Skin of body (tissue), 2 donors: Measurements from ENCODE around the gene SLC38A10. TPM values are rescaled to one million over a fixed set of nuclear protein-coding genes. Genes with fewer than 3 reads are reported as not detected.
A peak's percentile ranks its signal among the peaks of the same experiment; 100 is the strongest.

Source experiments
- DNase-seq: peaks from one replicate; lab custom pipeline; 2025; lab: John Stamatoyannopoulos, UW
- total RNA-seq: library from RNA; depleted of rRNA; stranded (reverse); fragments of >200 nt; gene quantifications from one replicate; pipeline ENCODE4 v1.2.3, GENCODE V29; 2014

Gene SLC38A10
- total RNA-seq, 1 donor from 2014 or later: 29.2 TPM

DNA sequence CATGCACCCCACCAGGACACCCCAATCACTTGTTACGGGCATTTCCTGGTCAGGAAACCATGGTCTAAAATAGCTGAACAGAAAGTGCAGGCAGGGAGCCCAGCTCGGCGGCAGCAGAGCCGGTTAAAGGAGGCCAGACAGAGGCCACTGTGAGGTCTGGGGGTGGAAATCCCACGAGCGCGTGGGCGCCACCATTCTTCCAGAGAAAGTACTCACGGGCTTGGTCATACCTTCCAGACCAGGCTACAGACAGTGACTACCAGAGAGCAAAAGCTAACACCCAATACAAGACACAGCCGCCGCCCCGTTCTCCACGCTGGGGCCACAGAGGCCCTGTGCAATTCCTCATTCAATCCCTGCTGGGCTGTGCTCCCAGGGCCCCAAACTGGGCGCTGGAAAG lies 84.2 kb downstream of the SLC38A10 start:
- DNase-seq: no peak

DNA sequence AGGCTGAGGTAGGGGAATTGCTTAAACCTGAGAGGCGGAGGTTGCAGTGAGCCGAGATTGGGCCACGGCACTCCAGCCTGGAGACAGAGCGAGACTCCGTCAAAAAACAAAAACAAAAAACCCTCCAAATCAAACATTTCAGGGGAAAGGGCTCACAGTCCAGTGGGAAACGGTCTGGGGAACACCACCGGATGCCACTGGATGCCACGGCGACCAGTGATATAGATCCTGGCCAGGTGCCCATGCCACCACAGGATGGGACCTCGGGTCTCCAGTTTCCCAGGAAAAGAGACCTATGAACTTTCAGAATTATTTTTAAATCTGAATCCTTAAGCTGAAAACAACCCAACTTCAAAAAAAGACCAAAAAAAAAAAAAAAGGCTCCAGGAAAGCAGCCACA lies 84.6 kb downstream of the SLC38A10 start:
- DNase-seq: no peak

DNA sequence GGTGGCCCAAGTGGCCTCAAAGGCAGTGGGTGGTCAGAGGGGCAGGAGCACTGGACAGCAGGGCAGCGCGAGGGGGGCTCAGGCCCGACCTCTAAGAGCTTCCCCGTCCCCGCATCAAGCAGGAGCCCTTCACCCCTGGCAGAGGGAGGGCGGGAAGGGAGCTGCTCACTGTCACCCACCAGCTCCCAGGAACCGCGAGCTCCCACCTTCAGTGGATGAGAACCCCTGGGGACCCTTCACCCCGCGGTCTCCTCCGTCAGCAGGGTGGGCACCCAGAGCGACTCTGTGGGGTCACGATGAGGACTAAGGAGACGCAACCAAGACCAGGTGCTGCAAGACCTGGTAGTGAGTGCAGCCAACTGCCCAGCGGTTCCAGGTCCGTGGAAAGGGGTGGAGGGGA lies 86.0 kb downstream of the SLC38A10 start:
- no peak for DNase-seq

DNA sequence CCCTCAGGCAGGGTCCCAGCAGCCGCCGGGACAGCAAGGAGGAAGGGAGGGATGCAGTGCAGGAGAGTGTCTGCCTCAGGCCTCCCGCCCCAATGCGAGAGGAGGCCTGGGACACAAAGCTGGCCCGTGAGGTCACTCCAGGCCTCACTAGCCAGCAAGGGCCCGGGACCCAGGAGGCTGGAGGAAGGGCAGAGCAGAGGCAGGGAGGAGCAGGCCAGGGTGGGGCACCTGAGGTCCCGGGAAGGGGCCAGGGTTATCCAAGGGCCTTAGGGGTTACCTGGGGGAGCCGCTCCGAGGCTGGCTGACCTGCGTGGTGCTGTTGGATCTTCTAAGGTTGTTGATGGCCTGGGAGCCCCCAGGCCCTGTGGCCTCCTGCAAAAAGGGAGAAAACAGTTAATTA lies 86.5 kb downstream of the SLC38A10 start:
- no peak for DNase-seq

DNA sequence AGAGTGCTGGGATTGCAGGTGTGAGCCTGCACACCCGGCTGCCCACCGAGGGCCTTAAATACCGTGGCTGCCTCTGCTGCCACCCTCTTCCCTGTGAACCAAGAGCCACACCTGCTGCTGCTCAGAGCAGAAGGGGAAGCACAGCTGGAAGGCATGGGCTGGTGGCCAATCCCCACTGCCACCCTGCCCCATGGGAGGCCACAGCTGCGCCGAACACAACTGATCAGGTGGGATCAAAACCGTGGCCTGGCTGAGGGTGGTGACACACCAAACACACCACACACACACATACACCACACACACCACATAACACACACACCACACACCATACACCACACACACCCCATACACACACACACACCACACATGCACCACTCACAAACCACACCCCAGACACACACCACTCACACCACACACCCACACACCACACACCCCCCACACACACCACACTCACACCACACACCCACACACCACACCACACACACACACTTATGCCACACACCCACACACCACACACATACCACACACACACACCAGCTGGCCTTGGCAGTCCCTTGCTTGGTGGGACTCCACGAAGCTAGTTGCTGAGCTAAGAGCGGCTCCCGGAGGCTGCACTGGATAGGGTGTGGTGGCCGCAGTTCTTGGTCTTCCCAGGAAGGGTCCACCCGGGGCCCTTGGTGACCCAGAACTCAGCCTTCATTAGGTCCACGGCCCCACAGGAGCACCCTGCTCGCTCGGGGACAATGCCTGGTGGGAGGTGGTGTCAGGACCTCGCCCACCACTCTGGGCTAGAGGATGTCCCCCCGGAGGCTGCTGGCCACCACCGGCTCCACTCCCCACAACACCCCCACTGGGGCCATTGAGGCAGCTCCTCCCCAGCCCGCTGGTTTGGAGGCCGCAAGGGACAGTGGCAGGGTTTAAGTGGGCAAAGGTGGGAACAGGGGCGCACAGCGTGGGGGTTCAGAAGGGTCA lies 87.2 kb downstream of the SLC38A10 start:
- no peak for DNase-seq

DNA sequence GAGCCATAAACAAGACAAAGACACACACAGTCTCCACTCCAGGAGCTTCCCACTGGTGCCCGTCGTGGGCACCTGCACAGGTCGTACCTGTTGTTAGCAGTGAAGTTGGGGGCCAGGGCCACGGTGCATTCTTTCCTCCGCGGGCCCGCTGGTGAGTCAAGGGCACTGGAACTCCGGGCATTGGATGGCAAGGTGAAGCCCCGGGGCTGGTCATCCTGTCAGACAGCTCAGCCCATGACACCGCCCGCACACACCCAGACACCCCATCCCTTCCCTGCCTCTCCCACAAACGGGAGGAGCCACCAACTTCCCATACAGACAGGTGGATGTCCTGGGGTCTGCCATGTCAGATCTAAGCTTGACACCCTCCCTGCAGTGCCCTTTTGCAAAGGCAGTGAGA lies 88.5 kb downstream of the SLC38A10 start:
- no peak for DNase-seq

DNA sequence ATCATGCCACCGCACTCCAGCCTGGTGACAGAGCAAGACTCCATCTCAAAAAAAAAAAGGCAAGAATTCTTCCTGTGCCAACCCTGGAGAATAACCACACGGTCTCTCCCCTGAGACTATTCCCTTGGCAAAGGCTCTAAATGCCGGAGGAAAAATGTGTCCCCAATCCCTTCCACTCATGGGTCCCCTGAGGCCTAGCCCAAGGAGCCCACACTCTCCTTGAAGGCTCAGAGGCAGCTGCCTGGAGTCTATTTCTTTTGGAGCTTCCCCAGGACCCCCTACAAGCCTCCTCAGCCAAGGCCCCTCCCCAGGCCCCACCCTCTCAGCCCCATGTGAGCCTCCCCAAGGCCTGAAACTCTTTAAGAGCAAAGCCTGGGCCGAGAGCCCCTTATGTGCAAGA lies 88.9 kb downstream of the SLC38A10 start:
- no peak for DNase-seq

DNA sequence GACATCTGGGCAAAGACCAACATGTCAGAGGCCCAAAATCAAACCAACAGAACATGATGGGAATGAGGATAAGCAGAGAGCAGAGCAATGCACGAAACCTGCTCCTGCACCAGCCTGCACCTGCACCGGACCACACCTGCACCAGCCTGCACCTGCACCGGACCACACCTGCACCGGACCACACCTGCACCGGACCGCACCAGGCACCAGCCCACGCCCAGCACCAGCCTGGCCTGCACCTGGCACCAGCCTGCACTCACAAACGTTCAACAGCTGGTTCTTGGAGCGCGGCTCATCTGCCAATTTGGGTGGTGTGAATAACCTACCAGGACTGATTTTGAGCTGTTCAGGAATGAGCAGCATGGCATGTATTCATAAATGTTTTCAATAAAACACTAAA lies 90.5 kb downstream of the SLC38A10 start:
- no peak for DNase-seq

DNA sequence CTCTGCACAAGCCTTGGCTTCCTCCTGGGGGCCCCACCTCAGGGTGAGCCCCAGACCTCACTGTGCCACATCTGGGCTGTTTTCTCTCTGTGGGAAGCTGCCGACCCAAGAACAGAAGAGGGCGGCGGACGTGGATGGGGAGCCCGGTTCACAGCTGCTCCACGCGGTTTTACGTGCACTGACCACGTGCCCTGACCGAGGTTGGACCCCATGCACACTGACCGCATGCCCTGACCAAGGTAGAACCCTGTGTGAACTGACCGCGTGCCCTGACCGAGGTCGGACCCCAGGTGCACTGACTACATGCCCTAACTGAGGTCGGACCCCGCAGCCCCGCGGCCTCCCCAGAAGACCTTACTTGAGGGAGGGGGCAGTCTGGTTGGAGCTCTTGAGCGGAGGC lies 92.0 kb downstream of the SLC38A10 start:
- DNase-seq: no peak

DNA sequence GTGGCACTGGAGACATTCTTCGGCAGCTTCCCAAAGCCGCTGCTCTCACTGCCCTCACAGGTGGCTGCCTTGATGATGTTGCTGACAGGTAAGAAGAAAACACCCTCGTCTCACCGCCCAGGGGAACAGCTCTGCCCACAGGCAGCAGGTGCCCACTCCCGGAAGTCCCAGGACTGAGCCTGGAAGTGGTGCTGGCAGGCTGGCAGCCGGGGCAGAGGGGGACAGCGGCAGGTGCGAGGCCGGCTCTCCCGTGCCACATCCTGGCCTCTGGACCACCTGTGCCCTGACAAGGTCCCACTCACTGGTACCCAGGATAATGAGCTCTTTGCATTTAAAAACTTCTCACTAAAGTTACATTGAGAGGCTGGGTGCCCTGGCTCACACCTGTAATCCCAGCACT lies 92.8 kb downstream of the SLC38A10 start:
- no peak for DNase-seq

DNA sequence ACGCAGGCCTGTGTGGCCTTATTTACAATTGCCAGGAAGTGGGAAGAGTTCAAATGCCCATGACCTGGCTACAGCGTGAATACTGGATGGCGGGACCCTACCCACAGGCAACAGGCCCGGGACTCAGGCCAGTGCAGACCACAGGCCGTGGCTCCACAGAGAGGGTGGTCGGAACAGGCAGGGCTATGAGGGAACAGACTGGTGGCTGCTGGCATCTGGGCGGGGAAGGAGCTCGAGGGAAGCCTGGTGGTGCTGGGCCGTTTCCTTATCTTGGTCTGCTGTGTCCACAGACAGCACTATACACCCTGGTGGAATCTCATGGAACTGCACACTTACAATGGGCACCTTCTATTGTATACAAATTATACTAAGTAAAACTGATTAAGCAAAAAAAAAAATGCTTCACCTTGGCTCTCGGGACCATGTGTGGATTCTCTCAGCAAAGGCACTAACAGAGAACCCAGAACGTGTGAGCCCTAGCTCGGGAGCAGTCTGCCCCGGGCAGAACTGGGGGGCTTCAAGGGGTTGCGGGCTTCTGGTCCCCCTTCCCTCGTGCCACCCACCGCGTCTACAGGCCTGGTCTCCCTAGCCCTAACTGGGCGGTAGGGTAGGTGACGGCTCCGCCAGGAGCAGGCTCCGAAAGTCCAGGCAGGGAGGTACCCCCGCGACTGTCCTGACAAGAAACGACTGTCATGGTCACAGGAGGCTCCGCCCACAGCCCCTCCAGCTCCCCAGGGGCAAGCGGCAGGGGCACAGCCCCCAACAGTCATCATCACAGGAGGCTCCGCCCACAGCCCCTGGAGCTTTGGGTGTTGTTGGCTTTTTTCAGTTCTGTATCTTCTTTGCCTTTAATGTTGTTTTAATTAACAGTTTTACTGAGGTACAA lies 94.2 kb downstream of the SLC38A10 start:
- peak; percentile 13 for DNase-seq

DNA sequence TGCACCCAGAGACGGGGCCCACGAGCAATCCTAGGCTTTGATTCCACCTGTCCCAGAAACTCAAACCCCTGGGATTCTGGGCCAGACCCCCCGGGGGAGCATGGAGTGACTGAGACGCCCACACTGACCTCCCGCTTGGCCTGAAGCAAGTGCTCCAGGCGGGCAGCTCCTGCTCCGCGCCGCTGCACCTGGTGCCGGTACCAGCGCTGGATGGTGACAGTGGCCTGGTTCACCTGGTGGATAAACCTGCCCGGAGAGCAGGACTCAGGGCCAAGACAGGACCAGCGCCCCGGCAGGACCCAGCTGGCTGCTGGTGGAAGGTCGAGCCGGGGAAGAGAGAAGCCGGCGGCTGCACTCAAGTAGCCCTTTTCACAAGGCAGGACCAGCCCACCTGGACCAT lies 94.9 kb downstream of the SLC38A10 start:
- DNase-seq: no peak

DNA sequence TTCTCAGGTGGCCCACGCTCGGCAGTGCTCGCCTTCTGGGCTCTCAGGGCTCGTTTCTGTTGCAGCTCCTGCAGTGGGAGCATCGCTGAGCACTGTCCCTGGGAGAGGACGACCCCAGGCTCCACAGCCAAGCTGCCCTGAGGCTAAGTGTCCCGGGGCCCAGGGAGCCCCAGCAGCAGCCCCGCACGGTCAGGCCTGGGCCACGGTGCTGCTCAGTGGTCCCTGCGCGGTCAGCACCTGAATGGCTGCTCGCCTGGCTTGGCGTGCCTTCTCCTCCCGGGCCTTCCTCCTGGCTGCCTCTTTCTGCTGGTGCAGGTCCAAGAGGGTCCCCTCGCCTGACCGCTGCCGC lies 95.7 kb downstream of the SLC38A10 start:
- DNase-seq: no peak

DNA sequence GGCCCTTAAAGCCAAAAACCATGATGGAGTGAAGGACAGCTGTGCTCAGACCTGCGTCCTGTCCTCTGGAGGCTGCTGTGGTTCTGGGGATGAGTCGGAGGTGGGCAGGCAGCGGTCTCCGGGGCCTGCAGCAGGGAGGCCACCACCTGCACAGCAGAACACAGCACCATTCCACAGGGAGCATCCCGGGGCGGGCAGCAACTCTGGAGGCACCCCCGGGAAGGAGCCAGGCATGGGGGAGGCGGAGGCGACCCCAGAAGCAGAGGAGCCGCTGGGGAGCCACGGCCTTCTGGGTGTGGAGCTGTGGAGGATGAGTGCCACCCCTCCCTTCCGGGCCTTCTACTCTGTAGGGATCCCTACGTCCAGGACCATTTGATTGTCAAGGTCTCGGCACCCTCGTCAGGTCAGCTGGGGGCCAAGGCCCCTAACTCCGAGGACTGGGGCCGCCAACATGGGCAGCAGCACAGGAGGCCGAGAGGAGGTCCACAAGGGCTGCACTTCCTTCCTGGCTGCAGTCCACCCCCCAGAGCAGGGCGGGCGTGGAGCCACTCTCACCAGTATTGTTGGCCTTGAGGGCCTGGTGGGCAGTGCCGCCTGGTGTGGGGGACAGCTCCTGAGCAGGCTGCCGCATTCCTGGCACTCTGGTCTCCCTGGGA lies 96.2 kb downstream of the SLC38A10 start:
- DNase-seq: no peak

DNA sequence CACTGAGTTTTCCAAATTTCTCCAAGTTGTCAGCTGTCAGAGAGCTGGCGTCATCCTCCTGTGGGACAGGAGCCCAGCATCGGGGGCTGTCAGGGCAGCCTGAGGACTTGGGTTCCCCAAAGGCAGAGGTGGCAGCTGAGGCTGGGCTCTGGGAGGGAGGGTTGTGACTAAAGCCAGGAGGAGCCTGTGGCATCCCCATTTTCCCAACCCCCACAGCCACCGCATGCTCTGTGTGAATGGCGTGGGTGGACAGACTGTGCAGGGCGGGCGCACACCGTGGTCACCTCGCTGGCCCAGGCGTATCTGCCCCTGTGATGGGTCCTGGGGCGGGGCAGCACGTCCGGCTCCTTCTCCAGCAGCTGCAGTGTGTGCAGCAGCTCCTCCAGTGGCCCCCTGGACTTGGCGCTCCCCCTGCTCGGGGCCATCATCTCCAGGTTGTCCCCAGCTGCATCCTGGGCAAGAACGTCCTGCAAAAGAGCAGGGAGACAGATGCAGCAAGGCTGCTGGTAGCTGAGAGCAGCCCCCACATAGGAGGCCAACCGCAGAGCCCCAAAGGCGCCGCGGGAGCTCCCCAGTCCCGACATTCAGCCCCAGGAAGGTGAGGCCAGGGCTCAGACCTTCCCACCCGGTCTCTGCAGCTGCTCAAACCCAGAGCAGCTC lies 97.1 kb downstream of the SLC38A10 start:
- no peak for DNase-seq

DNA sequence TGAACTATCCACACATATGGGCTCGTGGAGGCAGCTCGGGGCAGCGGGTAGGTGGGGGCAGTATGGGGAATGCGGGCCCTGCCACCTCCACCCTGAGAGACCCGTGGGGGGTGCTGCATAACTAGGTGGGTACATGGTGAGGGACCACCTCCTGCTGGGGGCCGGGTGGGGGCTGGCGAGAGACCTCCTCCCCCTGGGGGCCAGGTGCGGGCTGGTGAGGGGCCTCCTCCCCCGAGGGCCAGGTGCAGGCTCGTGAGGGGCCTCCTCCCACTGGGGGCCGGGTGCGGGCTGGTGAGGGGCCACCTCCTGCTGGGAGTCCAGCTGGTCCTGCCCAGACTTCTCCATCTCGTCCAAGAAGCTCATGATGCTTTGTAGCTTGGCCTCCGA lies 97.7 kb downstream of the SLC38A10 start:
- DNase-seq: no peak

DNA sequence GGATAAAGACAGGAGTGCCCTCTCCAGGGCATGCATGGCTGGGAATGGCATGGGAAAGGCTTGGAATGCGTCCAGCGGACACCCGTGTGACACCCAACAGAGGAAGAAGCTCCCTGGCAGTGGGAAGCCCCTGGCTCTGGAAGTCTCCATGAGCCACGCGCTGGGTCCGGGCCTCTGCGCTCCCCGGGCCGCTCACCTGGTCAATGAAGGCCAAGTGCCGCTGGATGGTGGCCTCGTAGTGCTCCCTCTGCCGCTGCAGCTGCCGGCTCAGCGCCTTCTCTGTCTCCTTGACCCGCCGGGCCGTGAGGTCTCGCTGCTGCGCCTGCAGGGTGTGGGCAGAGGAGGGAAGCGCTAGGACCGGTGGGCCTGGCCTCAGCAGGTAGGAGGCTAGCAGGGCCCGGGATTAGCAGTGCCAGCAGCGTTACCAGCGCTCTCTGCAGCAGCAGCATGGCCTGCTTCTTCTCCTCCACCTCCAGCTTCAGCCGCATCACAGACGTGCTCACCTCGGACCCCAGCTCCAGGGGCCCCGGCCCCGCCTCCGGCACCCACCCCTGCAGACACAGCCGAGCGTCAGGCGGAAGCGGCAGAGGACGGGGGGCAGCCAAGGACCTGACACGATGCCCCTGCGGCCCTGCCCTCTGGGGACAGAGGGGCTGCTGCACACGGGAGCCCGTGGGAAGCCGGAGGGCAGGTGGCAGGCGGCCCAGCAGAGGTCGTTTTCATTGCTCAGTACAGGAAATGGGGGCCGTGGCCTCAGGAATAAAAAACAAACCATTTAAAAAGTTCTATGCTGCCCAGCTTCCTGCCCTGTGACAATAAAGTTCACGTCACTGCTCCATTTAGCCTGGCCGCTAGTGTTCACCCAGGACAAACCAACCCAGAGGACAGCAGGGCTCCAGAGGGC lies 98.3 kb downstream of the SLC38A10 start:
- DNase-seq: no peak

DNA sequence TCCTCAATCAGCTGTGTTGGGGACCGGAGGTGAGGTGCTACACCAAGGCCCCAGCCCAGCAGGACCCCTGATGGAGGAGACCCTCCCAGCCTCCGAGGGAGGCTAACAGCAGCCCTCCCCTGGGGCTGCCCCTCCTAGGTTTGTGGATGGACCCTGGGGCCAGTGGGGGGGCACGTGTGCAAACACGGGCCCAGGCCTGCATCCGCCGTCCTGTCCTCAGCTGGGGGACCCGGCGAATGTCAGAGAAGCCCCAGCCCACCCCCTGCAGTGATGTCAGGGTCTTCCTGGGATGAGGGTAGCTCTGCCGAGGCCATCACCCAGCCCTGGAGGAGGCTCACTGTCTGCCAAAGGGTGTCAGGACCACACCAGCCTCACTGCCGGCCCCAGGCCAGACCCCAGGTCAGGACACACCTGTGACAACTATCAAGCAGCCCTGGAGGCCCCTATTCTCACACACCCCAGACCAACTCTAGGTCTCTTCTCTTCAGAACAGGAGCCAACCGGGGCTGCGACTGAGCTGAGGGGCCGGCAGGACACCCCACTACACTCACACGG lies 99.1 kb downstream of the SLC38A10 start:
- no peak for DNase-seq
